Measurements from ENCODE around the gene TUBA4A.

The TUBA4A gene

GRCh38 chr2:219291394-219291793, 37.7 kb upstream of the TUBA4A start:
- TF ChIP-seq GATA3 (IDR thresholded peaks at IDR 0.05; ENCODE audit: low read depth, low read length) (no peak), GATA2 (IDR thresholded peaks at IDR 0.05; ENCODE audit: low read depth, low read length) (no peak)

GRCh38 chr2:219290381-219291171, 36.9 kb upstream of the TUBA4A start:
- no peak for TF ChIP-seq GATA3 (IDR thresholded peaks at IDR 0.05; ENCODE audit: low read depth, low read length)
- no peak for TF ChIP-seq GATA2 (IDR thresholded peaks at IDR 0.05; ENCODE audit: low read depth, low read length)

DNA sequence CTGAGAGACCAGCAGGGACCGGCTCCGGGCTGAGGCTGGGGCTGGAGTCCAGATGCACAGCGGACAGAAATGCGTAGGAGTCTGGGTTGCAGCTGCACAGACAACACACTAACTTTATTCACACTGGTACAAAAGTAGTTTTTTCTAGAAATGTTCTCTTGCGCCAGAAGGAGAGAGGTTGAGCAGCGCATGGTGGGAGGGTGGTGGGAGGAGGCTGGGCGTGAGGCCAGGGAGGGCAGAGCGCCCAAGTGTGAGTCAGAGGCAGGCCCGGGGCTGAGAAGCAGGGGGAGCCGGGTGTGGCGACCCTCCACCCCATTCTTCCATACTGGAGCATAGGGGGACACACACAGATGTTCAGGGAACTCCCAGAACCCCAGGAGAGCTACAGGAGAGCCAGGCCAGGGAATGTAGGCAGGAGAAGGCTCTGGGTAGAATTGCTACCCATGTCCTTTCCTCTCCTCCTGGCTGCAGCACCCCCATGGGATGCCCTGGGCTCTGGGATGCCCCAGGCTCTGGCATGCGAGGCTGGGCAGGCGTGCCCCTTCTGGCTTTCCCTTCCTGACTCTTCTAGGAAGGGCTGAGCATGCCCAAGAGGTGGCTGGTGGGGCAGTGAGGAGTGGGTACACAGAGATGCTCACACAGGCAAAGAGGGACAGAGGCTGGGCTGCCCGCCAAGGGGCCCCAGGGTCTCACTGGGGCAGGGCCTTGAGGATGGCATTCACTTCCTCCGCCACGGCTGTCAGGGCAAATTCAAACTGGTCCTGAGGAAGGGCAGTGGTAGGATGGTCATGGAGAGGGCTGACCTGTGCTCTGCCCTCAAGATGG, 36.0 kb upstream of the TUBA4A start:
- TF ChIP-seq GATA2 (IDR thresholded peaks at IDR 0.05; ENCODE audit: low read depth, low read length) (no peak), GATA3 (IDR thresholded peaks at IDR 0.05; ENCODE audit: low read depth, low read length) (no peak)

- TF ChIP-seq GATA3 (IDR thresholded peaks at IDR 0.05; ENCODE audit: low read depth, low read length) (no peak), GATA2 (IDR thresholded peaks at IDR 0.05; ENCODE audit: low read depth, low read length) (no peak)
Measured at GRCh38 chr2:219289195-219289536, 35.4 kb upstream of the TUBA4A start.

GRCh38 chr2:219287580-219288265, 34.0 kb upstream of the TUBA4A start:
- no peak for TF ChIP-seq GATA3 (IDR thresholded peaks at IDR 0.05; ENCODE audit: low read depth, low read length)
- TF ChIP-seq GATA2 (IDR thresholded peaks at IDR 0.05; ENCODE audit: low read depth, low read length), result no peak

DNA sequence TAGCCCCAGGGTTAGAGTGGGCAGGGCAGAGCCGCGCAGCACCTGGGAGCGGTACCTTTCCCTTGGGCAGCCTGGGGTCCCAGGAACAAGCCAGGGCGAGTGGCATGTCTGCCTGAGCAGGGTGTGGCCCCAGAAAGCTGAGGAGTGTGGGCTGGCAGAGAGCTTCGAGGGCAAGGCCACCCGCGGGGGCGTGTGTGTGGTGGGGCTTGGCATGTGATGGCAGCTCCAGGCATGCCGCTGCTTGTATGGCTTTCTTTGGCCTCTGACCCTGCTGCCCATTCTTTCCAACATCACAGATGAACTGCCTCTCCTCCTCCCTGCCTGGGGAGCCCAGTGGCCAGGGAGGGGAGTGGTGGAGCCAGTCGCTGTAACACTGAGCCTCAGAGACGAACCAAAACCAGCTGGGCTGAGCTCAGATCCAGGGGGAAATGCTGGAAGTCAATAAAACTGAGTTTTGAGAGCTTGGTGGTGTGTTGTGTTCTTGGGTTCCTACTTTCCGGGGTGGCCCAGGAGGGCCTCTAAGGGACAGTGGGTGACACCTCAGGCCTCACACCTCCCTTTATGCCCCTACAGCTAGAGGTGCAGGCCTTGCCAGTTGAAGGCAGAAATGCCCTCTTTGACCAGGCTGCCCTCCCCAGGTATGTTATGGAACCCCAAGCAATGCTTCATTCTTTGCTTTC, 32.9 kb upstream of the TUBA4A start:
- no peak for TF ChIP-seq GATA2 (IDR thresholded peaks at IDR 0.05; ENCODE audit: low read depth, low read length)
- TF ChIP-seq GATA3 (IDR thresholded peaks at IDR 0.05; ENCODE audit: low read depth, low read length), result no peak

- TF ChIP-seq GATA2 (IDR thresholded peaks at IDR 0.05; ENCODE audit: low read depth, low read length) (no peak), GATA3 (IDR thresholded peaks at IDR 0.05; ENCODE audit: low read depth, low read length) (no peak)
Measured at GRCh38 chr2:219285894-219286425, 32.2 kb upstream of the TUBA4A start.

DNA sequence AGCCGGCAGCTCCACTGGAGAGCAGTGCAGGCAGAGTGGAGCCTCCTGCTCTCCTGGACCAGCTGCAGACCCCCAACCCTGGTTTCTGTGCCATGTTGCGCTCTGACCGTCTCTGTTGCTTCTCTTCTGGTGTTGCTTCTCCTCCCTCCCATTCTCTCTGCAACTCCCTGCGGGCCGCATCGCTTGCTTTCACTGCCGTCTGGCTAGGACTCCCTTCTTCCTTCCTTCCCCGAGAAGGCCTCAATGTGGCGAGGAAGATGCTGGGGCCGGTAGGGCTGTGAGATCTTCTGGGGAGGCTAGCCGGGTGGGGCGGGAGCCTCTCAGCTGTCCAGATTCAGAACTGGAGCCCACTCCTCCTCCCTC, 31.6 kb upstream of the TUBA4A start:
- TF ChIP-seq GATA3 (IDR thresholded peaks at IDR 0.05; ENCODE audit: low read depth, low read length), result no peak
- TF ChIP-seq GATA2 (IDR thresholded peaks at IDR 0.05; ENCODE audit: low read depth, low read length), result no peak

GRCh38 chr2:219284501-219285372, 31.0 kb upstream of the TUBA4A start:
- TF ChIP-seq GATA2 (IDR thresholded peaks at IDR 0.05; ENCODE audit: low read depth, low read length) (no peak), GATA3 (IDR thresholded peaks at IDR 0.05; ENCODE audit: low read depth, low read length) (no peak)

- TF ChIP-seq GATA2 (IDR thresholded peaks at IDR 0.05; ENCODE audit: low read depth, low read length) (no peak), GATA3 (IDR thresholded peaks at IDR 0.05; ENCODE audit: low read depth, low read length) (no peak)
Measured at GRCh38 chr2:219282943-219283581, 29.3 kb upstream of the TUBA4A start.

DNA sequence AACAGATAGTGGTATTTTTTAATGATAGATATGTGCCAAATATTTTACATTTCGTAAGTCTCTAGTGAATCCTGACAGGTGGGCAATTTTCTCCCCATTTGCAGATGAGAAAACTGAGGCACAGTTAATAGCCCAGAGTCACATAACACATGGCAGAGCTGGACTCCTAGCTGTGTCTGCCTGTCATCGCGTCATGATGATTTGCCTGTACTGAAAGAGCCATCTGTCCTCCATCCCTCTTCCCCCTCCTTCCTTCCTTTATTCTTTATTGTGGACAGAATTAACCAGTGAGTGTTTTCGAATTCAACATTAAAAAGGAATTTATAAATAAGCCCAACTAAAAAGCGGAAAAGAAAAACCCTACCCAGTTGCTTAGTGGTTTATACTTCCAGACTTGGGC, 28.7 kb upstream of the TUBA4A start:
- no peak for TF ChIP-seq GATA2 (IDR thresholded peaks at IDR 0.05; ENCODE audit: low read depth, low read length)
- TF ChIP-seq GATA3 (IDR thresholded peaks at IDR 0.05; ENCODE audit: low read depth, low read length), result no peak

GRCh38 chr2:219281588-219281987, 27.9 kb upstream of the TUBA4A start:
- TF ChIP-seq GATA2 (IDR thresholded peaks at IDR 0.05; ENCODE audit: low read depth, low read length) (no peak), GATA3 (IDR thresholded peaks at IDR 0.05; ENCODE audit: low read depth, low read length) (no peak)
